PFSK-1 (cell line): ENCODE results near the gene CLINT1.

Experiments used
- FOXP2 ChIP-seq: optimal IDR thresholded peaks from 2 replicates; pipeline ENCODE3; 2011; ENCODE audit warnings: borderline replicate concordance, control low read depth, inconsistent platforms; ENCODE audit not compliant: insufficient read depth; ENCODE audit errors: extremely low read length, extremely low read depth
- POLR2AphosphoS5 ChIP-seq: IDR thresholded peaks from 2 replicates; pipeline ENCODE4 v1.6.1; 2012; ENCODE audit warnings: low read depth, mild to moderate bottlenecking, control low read depth, low read length, moderate library complexity
- SIN3A ChIP-seq: IDR thresholded peaks from 2 replicates; pipeline ENCODE4 v1.6.1; 2012; ENCODE audit warnings: mild to moderate bottlenecking, low read length, moderate library complexity, borderline replicate concordance; ENCODE audit not compliant: insufficient read depth
- TAF1 ChIP-seq: IDR thresholded peaks from 2 replicates; pipeline ENCODE4 v1.6.1; 2012; ENCODE audit warnings: low read length, control low read depth, borderline replicate concordance; ENCODE audit not compliant: insufficient read depth
- TF ChIP-seq, protein P1 (sequence below), 2 experiments: IDR thresholded peaks; 2 replicates each; pipeline versions ENCODE4 v1.6.1 to v1.8.0; 2011 to 2012; ENCODE audit warnings: low read depth in 2 of 2, low read length in 2 of 2, control low read depth in 1 of 2, inconsistent platforms in 1 of 2, mild to moderate bottlenecking in 1 of 2, moderate library complexity in 1 of 2; ENCODE audit not compliant: insufficient read depth in 1 of 2

Gene CLINT1

GRCh38 chr5:157821405-157821804 lies 37.5 kb downstream of the CLINT1 start:
- TF ChIP-seq TAF1 (no peak), FOXP2 (no peak), POLR2AphosphoS5 (no peak), SIN3A (no peak)
- TF ChIP-seq, protein P1, sequence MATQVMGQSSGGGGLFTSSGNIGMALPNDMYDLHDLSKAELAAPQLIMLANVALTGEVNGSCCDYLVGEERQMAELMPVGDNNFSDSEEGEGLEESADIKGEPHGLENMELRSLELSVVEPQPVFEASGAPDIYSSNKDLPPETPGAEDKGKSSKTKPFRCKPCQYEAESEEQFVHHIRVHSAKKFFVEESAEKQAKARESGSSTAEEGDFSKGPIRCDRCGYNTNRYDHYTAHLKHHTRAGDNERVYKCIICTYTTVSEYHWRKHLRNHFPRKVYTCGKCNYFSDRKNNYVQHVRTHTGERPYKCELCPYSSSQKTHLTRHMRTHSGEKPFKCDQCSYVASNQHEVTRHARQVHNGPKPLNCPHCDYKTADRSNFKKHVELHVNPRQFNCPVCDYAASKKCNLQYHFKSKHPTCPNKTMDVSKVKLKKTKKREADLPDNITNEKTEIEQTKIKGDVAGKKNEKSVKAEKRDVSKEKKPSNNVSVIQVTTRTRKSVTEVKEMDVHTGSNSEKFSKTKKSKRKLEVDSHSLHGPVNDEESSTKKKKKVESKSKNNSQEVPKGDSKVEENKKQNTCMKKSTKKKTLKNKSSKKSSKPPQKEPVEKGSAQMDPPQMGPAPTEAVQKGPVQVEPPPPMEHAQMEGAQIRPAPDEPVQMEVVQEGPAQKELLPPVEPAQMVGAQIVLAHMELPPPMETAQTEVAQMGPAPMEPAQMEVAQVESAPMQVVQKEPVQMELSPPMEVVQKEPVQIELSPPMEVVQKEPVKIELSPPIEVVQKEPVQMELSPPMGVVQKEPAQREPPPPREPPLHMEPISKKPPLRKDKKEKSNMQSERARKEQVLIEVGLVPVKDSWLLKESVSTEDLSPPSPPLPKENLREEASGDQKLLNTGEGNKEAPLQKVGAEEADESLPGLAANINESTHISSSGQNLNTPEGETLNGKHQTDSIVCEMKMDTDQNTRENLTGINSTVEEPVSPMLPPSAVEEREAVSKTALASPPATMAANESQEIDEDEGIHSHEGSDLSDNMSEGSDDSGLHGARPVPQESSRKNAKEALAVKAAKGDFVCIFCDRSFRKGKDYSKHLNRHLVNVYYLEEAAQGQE (IDR thresholded peaks at IDR 0.05; ENCODE audit: insufficient read depth in 1 of 2, low read depth in 2 of 2, low read length in 2 of 2), result no peak

- TF ChIP-seq, protein P1 (IDR thresholded peaks at IDR 0.05; ENCODE audit: insufficient read depth in 1 of 2, low read depth in 2 of 2, low read length in 2 of 2), result no peak
- TF ChIP-seq SIN3A, result no peak
- TF ChIP-seq TAF1, result no peak
Observed at GRCh38 chr5:157820593-157821252, 38.2 kb downstream of the CLINT1 start.

GRCh38 chr5:157819502-157820115 lies 39.3 kb downstream of the CLINT1 start:
- TF ChIP-seq TAF1 (no peak), FOXP2 (no peak), SIN3A (no peak), POLR2AphosphoS5 (no peak)
- TF ChIP-seq, protein P1 (IDR thresholded peaks at IDR 0.05; ENCODE audit: insufficient read depth in 1 of 2, low read depth in 2 of 2, low read length in 2 of 2), result no peak

DNA sequence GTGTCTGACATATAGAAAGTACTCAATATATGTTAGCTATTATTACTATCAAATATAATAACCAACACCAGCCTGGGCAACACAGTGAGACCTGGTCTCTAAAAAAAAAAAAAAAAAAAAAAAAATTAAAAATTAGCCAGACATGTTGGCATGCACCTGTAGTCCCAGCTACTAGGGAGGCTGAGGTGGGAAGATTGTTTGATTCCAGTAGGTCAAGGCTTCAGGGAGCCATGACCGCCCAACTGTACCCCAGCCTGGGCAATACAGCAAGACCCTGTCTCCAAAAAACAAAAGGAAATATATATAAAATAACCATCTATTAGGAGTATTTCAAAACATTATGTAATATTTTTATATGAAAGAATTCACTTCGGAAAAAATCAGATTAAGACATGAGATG lies 40.6 kb downstream of the CLINT1 start:
- no peak for TF ChIP-seq FOXP2
- no peak for TF ChIP-seq SIN3A

GRCh38 chr5:157817928-157818327 lies 41.0 kb downstream of the CLINT1 start:
- TF ChIP-seq TAF1 (no peak), FOXP2 (no peak), SIN3A (no peak), POLR2AphosphoS5 (no peak)
- TF ChIP-seq, protein P1 (IDR thresholded peaks at IDR 0.05; ENCODE audit: insufficient read depth in 1 of 2, low read depth in 2 of 2, low read length in 2 of 2), result no peak
